Measurements from ENCODE around the gene SLC32A1.

Gene SLC32A1

GRCh38 chr20:38724626-38725147, 401 bp downstream of the SLC32A1 start:
- ATAC-seq, result no peak
- no peak for TF ChIP-seq ISL1 (CRISPR knock-in tag; IDR thresholded peaks at IDR 0.05)

GRCh38 chr20:38725148-38725901, 1.0 kb downstream of the SLC32A1 start:
- no peak for TF ChIP-seq ZNF70 (CRISPR knock-in tag; IDR thresholded peaks at IDR 0.05)
- TF ChIP-seq CREB5 (CRISPR knock-in tag; IDR thresholded peaks at IDR 0.05; ENCODE audit: low read depth), result no peak
- TF ChIP-seq, protein P1, sequence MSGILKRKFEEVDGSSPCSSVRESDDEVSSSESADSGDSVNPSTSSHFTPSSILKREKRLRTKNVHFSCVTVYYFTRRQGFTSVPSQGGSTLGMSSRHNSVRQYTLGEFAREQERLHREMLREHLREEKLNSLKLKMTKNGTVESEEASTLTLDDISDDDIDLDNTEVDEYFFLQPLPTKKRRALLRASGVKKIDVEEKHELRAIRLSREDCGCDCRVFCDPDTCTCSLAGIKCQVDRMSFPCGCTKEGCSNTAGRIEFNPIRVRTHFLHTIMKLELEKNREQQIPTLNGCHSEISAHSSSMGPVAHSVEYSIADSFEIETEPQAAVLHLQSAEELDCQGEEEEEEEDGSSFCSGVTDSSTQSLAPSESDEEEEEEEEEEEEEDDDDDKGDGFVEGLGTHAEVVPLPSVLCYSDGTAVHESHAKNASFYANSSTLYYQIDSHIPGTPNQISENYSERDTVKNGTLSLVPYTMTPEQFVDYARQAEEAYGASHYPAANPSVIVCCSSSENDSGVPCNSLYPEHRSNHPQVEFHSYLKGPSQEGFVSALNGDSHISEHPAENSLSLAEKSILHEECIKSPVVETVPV (CRISPR knock-in tag; IDR thresholded peaks at IDR 0.05), result no peak
- TF ChIP-seq TOX (CRISPR knock-in tag; IDR thresholded peaks at IDR 0.05; ENCODE audit: borderline replicate concordance), result no peak
- no peak for TF ChIP-seq TSHZ2 (CRISPR knock-in tag; IDR thresholded peaks at IDR 0.05)
- TF ChIP-seq CSDC2 (CRISPR knock-in tag; IDR thresholded peaks at IDR 0.05), result no peak
- TF ChIP-seq TCF4 (CRISPR knock-in tag; IDR thresholded peaks at IDR 0.05; ENCODE audit: borderline replicate concordance), result no peak
- TF ChIP-seq ZFP30 (CRISPR knock-in tag; IDR thresholded peaks at IDR 0.05), result no peak
- no peak for TF ChIP-seq GLIS3 (CRISPR knock-in tag; IDR thresholded peaks at IDR 0.05)
- TF ChIP-seq, protein P2, sequence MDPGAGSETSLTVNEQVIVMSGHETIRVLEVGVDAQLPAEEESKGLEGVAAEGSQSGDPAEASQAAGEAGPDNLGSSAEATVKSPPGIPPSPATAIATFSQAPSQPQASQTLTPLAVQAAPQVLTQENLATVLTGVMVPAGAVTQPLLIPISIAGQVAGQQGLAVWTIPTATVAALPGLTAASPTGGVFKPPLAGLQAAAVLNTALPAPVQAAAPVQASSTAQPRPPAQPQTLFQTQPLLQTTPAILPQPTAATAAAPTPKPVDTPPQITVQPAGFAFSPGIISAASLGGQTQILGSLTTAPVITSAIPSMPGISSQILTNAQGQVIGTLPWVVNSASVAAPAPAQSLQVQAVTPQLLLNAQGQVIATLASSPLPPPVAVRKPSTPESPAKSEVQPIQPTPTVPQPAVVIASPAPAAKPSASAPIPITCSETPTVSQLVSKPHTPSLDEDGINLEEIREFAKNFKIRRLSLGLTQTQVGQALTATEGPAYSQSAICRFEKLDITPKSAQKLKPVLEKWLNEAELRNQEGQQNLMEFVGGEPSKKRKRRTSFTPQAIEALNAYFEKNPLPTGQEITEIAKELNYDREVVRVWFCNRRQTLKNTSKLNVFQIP (CRISPR knock-in tag; IDR thresholded peaks at IDR 0.05; ENCODE audit: borderline replicate concordance, low read depth), result no peak
- no peak for ATAC-seq

DNA sequence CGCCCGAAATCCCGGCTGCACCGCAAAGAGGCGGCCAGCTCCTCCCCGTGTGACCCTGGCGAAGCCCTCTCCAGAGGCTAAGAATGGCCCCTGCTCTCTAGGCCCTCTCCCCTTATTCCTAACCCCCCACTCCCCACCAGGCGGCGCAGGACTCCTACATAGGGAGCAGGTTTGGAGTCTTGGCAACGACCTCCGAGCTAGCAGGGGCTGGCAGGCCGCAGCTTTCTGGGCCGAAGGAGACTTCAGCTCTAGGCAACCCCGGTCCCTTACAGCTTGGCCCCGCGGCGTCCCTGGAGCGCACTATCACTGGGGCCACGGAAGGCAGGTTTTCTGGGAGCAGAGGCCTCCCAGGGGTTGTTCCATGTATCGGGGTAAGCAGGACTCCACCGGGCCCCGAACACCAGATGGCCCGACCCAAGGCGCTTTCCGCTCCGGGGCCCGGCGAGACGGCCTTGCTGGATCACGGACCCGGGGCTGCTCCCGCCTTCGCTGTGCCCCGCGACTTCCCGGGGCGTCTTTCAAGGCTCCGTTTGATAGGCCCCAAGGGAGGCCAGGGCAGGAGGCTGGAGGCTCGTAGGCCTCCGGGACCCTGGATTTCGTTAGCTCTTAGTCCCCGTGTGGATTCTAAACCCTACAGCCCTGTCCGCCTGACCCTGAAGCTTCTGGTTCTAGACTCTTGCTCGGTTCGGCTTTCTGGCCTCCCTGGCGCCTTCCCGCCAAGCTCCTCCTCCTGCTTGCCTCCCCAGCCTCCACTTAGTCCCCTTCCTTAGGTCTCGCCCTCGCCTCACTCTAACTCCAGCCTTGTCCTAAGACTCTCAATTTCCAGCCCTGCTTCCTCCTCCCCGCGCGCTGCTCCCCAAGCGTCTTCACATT, 1.9 kb downstream of the SLC32A1 start:
- TF ChIP-seq, protein P1 (CRISPR knock-in tag; IDR thresholded peaks at IDR 0.05), result no peak
- TF ChIP-seq ZNF70 (CRISPR knock-in tag; IDR thresholded peaks at IDR 0.05) (no peak), ZNF565 (CRISPR knock-in tag; conservative IDR thresholded peaks at IDR 0.05; ENCODE audit: low read depth) (no peak), CSDC2 (CRISPR knock-in tag; IDR thresholded peaks at IDR 0.05) (no peak), ZNF8 (CRISPR knock-in tag; IDR thresholded peaks at IDR 0.05) (no peak), ZFP3 (CRISPR knock-in tag; IDR thresholded peaks at IDR 0.05) (no peak), GLIS3 (CRISPR knock-in tag; IDR thresholded peaks at IDR 0.05) (no peak)
- TF ChIP-seq, protein P2 (CRISPR knock-in tag; IDR thresholded peaks at IDR 0.05; ENCODE audit: borderline replicate concordance, low read depth), result no peak
- TF ChIP-seq, protein P3, sequence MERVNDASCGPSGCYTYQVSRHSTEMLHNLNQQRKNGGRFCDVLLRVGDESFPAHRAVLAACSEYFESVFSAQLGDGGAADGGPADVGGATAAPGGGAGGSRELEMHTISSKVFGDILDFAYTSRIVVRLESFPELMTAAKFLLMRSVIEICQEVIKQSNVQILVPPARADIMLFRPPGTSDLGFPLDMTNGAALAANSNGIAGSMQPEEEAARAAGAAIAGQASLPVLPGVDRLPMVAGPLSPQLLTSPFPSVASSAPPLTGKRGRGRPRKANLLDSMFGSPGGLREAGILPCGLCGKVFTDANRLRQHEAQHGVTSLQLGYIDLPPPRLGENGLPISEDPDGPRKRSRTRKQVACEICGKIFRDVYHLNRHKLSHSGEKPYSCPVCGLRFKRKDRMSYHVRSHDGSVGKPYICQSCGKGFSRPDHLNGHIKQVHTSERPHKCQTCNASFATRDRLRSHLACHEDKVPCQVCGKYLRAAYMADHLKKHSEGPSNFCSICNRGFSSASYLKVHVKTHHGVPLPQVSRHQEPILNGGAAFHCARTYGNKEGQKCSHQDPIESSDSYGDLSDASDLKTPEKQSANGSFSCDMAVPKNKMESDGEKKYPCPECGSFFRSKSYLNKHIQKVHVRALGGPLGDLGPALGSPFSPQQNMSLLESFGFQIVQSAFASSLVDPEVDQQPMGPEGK (CRISPR knock-in tag; IDR thresholded peaks at IDR 0.05; ENCODE audit: borderline replicate concordance), result no peak
- ATAC-seq, result peak; percentile 77

All from SK-N-SH treated with all-trans-retinoic acid at 6 μM for 48 hours (cell line).